MM.1S (cell line): ENCODE results near the gene COQ8B.

ENCODE experiments used
- DNase-seq: peaks from one replicate; pipeline ENCODE4 v3.0.0-alpha.2; 2015
- H2AFZ ChIP-seq: fragments of 300-600 bp; sonication (generic); 2 replicates; pipeline ENCODE4 v1.6.0; 2016; ENCODE audit warnings: antibody characterized with exemption, low read length
- H3F3A ChIP-seq: fragments of 300-600 bp; sonication (generic); 2 replicates; pipeline ENCODE4 v1.6.1; 2016; ENCODE audit warnings: mild to moderate bottlenecking, antibody characterized with exemption, low read length, moderate library complexity, mixed read lengths; ENCODE audit not compliant: insufficient read depth
- H3K27ac ChIP-seq: fragments of 300-600 bp; sonication (generic); 2 replicates; pipeline ENCODE4 v1.5.1; 2016; ENCODE audit warnings: mild to moderate bottlenecking, low read length
- H3K27me3 ChIP-seq: fragments of 300-600 bp; sonication (generic); replicated peaks from 2 replicates; pipeline ENCODE4 v1.6.0; 2016; ENCODE audit warnings: low read length; ENCODE audit not compliant: insufficient read depth
- H3K36me3 ChIP-seq: fragments of 300-600 bp; sonication (generic); replicated peaks from 2 replicates; pipeline ENCODE4 v1.6.1; 2016; ENCODE audit warnings: mild to moderate bottlenecking, low read length, mixed read lengths; ENCODE audit not compliant: insufficient read depth
- H3K4me1 ChIP-seq: fragments of 300-600 bp; sonication (generic); 2 replicates; pipeline ENCODE4 v1.6.1; 2016; ENCODE audit warnings: low read length, mixed read lengths
- H3K4me2 ChIP-seq: fragments of 300-600 bp; sonication (generic); 2 replicates; pipeline ENCODE4 v1.6.0; 2016; ENCODE audit warnings: low read depth, low read length
- H3K4me3 ChIP-seq: fragments of 300-600 bp; sonication (generic); 2 replicates; pipeline ENCODE4 v1.5.1; 2016; ENCODE audit warnings: low read length, mixed read lengths
- H3K79me2 ChIP-seq: fragments of 300-600 bp; sonication (generic); 2 replicates; pipeline ENCODE4 v1.6.1; 2016; ENCODE audit warnings: mixed run types, low read length, mixed read lengths
- H3K9ac ChIP-seq: fragments of 300-600 bp; sonication (generic); 2 replicates; pipeline ENCODE4 v1.6.1; 2016; ENCODE audit warnings: low read length, mixed read lengths
- H3K9me2 ChIP-seq: fragments of 300-600 bp; sonication (generic); replicated peaks from 2 replicates; pipeline ENCODE4 v1.6.1; 2016; ENCODE audit warnings: mild to moderate bottlenecking, low read length, mixed read lengths; ENCODE audit not compliant: insufficient read depth
- H3K9me3 ChIP-seq: fragments of 300-600 bp; sonication (generic); replicated peaks from 2 replicates; pipeline ENCODE4 v1.6.1; 2016; ENCODE audit warnings: mild to moderate bottlenecking, low read length, mixed read lengths; ENCODE audit not compliant: insufficient read depth
- H4K20me1 ChIP-seq: fragments of 300-600 bp; sonication (generic); 2 replicates; pipeline ENCODE4 v1.6.1; 2016; ENCODE audit warnings: mild to moderate bottlenecking, low read length, moderate library complexity, mixed read lengths; ENCODE audit not compliant: insufficient read depth
- EZH2 ChIP-seq: fragments of 300-600 bp; sonication (generic); optimal IDR thresholded peaks from 2 replicates; pipeline ENCODE3; 2017; ENCODE audit warnings: low read depth, mild to moderate bottlenecking, antibody characterized with exemption, low read length, mixed read lengths
- EZH2phosphoT487 ChIP-seq: fragments of 300-600 bp; sonication (generic); IDR thresholded peaks from 2 replicates; pipeline ENCODE4 v1.6.1; 2018; ENCODE audit warnings: antibody characterized with exemption, low read length
- TF ChIP-seq, protein P1 (sequence below): fragments of 300-600 bp; sonication (generic); IDR thresholded peaks from 2 replicates; pipeline ENCODE4 v1.5.1; 2016; ENCODE audit warnings: antibody characterized with exemption, low read length, mixed read lengths

The COQ8B gene

GRCh38 chr19:40717325-40717879 lies 716 bp upstream of the COQ8B start:
- Histone ChIP-seq H3K36me3 (no peaks in the 10 kb centered on the region), H3K9ac (peak overlapping the region; percentile 86), H2AFZ (peak overlapping the region; percentile 93), H3K4me2 (peak overlapping the region; percentile 100), H3K79me2 (peaks cover 24% of the 10 kb centered on the region), H3K4me1 (peaks cover 37% of the 10 kb centered on the region), H3F3A (peaks cover 4% of the 10 kb centered on the region; the same call in 1 of the 2 replicates), H4K20me1 (no peaks in the 10 kb centered on the region), H3K27ac (no peak overlapping the region; the same call in 1 of the 2 replicates), H3K9me3 (no peaks in the 10 kb centered on the region), H3K27me3 (no peaks in the 10 kb centered on the region), H3K9me2 (no peaks in the 10 kb centered on the region), H3K4me3 (peak overlapping the region; percentile 85)
- TF ChIP-seq EZH2 (no peak), EZH2phosphoT487 (no peak)
- TF ChIP-seq, protein P1, sequence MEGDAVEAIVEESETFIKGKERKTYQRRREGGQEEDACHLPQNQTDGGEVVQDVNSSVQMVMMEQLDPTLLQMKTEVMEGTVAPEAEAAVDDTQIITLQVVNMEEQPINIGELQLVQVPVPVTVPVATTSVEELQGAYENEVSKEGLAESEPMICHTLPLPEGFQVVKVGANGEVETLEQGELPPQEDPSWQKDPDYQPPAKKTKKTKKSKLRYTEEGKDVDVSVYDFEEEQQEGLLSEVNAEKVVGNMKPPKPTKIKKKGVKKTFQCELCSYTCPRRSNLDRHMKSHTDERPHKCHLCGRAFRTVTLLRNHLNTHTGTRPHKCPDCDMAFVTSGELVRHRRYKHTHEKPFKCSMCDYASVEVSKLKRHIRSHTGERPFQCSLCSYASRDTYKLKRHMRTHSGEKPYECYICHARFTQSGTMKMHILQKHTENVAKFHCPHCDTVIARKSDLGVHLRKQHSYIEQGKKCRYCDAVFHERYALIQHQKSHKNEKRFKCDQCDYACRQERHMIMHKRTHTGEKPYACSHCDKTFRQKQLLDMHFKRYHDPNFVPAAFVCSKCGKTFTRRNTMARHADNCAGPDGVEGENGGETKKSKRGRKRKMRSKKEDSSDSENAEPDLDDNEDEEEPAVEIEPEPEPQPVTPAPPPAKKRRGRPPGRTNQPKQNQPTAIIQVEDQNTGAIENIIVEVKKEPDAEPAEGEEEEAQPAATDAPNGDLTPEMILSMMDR: no peak
- no peak for DNase-seq

- H3F3A ChIP-seq: peaks cover 4% of the 10 kb centered on the region; the same call in 1 of the 2 replicates
- H4K20me1 ChIP-seq: no peaks in the 10 kb centered on the region
- peak overlapping the region; percentile 100 for H3K4me2 ChIP-seq
- H3K27me3 ChIP-seq: no peaks in the 10 kb centered on the region
- H3K36me3 ChIP-seq: no peaks in the 10 kb centered on the region
- H2AFZ ChIP-seq: peak overlapping the region; percentile 94
- no peaks in the 10 kb centered on the region for H3K9me2 ChIP-seq
- peaks cover 24% of the 10 kb centered on the region for H3K79me2 ChIP-seq
- H3K4me3 ChIP-seq: peak overlapping the region; percentile 85
- no peaks in the 10 kb centered on the region for H3K9me3 ChIP-seq
- TF ChIP-seq EZH2 (no peak), EZH2phosphoT487 (no peak)
- TF ChIP-seq, protein P1: no peak
- H3K4me1 ChIP-seq: peaks cover 37% of the 10 kb centered on the region
- H3K9ac ChIP-seq: peak overlapping the region; percentile 86
- H3K27ac ChIP-seq: peak overlapping the region; percentile 60; the same call in 1 of the 2 replicates
- no peak for DNase-seq
Measured at GRCh38 chr19:40716031-40716481, 630 bp downstream of the COQ8B start.

GRCh38 chr19:40714441-40715299 lies 2.0 kb downstream of the COQ8B start:
- TF ChIP-seq EZH2phosphoT487 (no peak), EZH2 (no peak)
- TF ChIP-seq, protein P1: no peak
- H3F3A ChIP-seq: peaks cover 4% of the 10 kb centered on the region; the same call in 1 of the 2 replicates
- peak overlapping the region; percentile 69 for H3K4me3 ChIP-seq
- H3K9ac ChIP-seq: peak overlapping the region; percentile 68
- H4K20me1 ChIP-seq: no peaks in the 10 kb centered on the region
- peak overlapping the region; percentile 100 for H3K4me2 ChIP-seq
- no peaks in the 10 kb centered on the region for H3K9me3 ChIP-seq
- H2AFZ ChIP-seq: peak overlapping the region; percentile 92
- H3K9me2 ChIP-seq: no peaks in the 10 kb centered on the region
- no peak overlapping the region for H3K27ac ChIP-seq
- peak; percentile 88 for DNase-seq
- H3K79me2 ChIP-seq: peaks cover 24% of the 10 kb centered on the region
- no peaks in the 10 kb centered on the region for H3K36me3 ChIP-seq
- H3K4me1 ChIP-seq: peaks cover 37% of the 10 kb centered on the region
- H3K27me3 ChIP-seq: no peaks in the 10 kb centered on the region
